Neural cell (in vitro differentiated cells): ENCODE measurements around the gene SLC26A2. TPM values are rescaled to one million over a fixed set of nuclear protein-coding genes. Genes with fewer than 3 reads are reported as not detected.

Experiments
- H2AFZ ChIP-seq: fragments of 200-600, 300-800 bp; sonication (generic), shearing (Covaris generic); 2 replicates; pipeline ENCODE4 v1.6.0; 2014; ENCODE audit warnings: low read depth, mild to moderate bottlenecking, antibody characterized with exemption, low read length, moderate library complexity
- H3F3A ChIP-seq: fragments of 200-600 bp; shearing (Covaris generic); 2 replicates; pipeline ENCODE4 v1.6.1; 2016; ENCODE audit warnings: mild to moderate bottlenecking, moderate library complexity, mixed read lengths, antibody characterized with exemption, low read length; ENCODE audit not compliant: insufficient read depth, poor library complexity, severe bottlenecking
- H3K27ac ChIP-seq: fragments of 200-600, 300-800 bp; sonication (generic), shearing (Covaris generic); 2 replicates; pipeline ENCODE4 v1.5.1; 2014; ENCODE audit warnings: mild to moderate bottlenecking, low read length, moderate library complexity
- H3K27me3 ChIP-seq: fragments of 300-800, 200-600 bp; sonication (generic), shearing (Covaris generic); 2 replicates; pipeline ENCODE4 v1.6.0; 2014; ENCODE audit warnings: mild to moderate bottlenecking, low read depth, low read length, moderate library complexity; ENCODE audit not compliant: insufficient read depth
- H3K36me3 ChIP-seq: fragments of 300-800, 200-600 bp; sonication (generic), shearing (Covaris generic); 2 replicates; pipeline ENCODE4 v1.5.1; 2014; ENCODE audit warnings: mild to moderate bottlenecking, antibody characterized with exemption, low read length, moderate library complexity; ENCODE audit not compliant: insufficient read depth
- H3K4me2 ChIP-seq: fragments of 300-800, 200-600 bp; sonication (generic), shearing (Covaris generic); 2 replicates; pipeline ENCODE4 v1.6.0; 2014; ENCODE audit warnings: mild to moderate bottlenecking, low read length
- H3K4me3 ChIP-seq: fragments of 300-800, 200-600 bp; sonication (generic), shearing (Covaris generic); 2 replicates; pipeline ENCODE4 v1.5.1; 2014; ENCODE audit warnings: mild to moderate bottlenecking, low read length, moderate library complexity
- H3K79me2 ChIP-seq: fragments of 200-600 bp; shearing (Covaris generic); replicated peaks from 2 replicates; pipeline ENCODE4 v1.6.0; 2014; ENCODE audit warnings: mild to moderate bottlenecking, low read length, moderate library complexity; ENCODE audit not compliant: insufficient read depth
- H3K9ac ChIP-seq: fragments of 300-800, 200-600 bp; sonication (generic), shearing (Covaris generic); 2 replicates; pipeline ENCODE4 v1.6.1; 2016; ENCODE audit warnings: mild to moderate bottlenecking, low read length, mixed read lengths
- H3K9me2 ChIP-seq: fragments of 200-600 bp; shearing (Covaris generic); 2 replicates; pipeline ENCODE4 v1.6.1; 2016; ENCODE audit warnings: mild to moderate bottlenecking, low read length, mixed read lengths; ENCODE audit not compliant: insufficient read depth
- H3K9me3 ChIP-seq: fragments of 200-600, 300-800 bp; sonication (generic), shearing (Covaris generic); 2 replicates; pipeline ENCODE4 v1.6.1; 2016; ENCODE audit warnings: mild to moderate bottlenecking, mixed run types, low read length, moderate library complexity, mixed read lengths
- H4K20me1 ChIP-seq: fragments of 200-600 bp; shearing (Covaris generic); 2 replicates; pipeline ENCODE4 v1.6.1; 2016; ENCODE audit warnings: mild to moderate bottlenecking, mixed run types; ENCODE audit not compliant: insufficient read depth
- EP300 ChIP-seq: fragments of 450-650 bp; conservative IDR thresholded peaks from 2 replicates; pipeline ENCODE4 v1.6.1; 2014; ENCODE audit warnings: antibody characterized with exemption, mild to moderate bottlenecking, moderate library complexity; ENCODE audit not compliant: poor library complexity, severe bottlenecking
- EZH2 ChIP-seq: fragments of 200-600, 300-800 bp; shearing (Covaris generic), sonication (generic); IDR thresholded peaks from 2 replicates; pipeline ENCODE4 v1.6.1; 2014; ENCODE audit warnings: antibody characterized with exemption, low read length, borderline replicate concordance, mild to moderate bottlenecking; ENCODE audit not compliant: insufficient read depth, poor library complexity, severe bottlenecking
- MXI1 ChIP-seq: fragments of 450-650 bp; conservative IDR thresholded peaks from 2 replicates; pipeline ENCODE4 v1.6.1; 2014; ENCODE audit warnings: antibody characterized with exemption, mild to moderate bottlenecking; ENCODE audit not compliant: poor library complexity, severe bottlenecking
- POLR2AphosphoS5 ChIP-seq: IDR thresholded peaks from 2 replicates; pipeline ENCODE4 v1.6.1; 2012
- RAD21 ChIP-seq: fragments of 450-650 bp; conservative IDR thresholded peaks from 2 replicates; pipeline ENCODE4 v1.6.1; 2014; ENCODE audit warnings: antibody characterized with exemption, mild to moderate bottlenecking, moderate library complexity
- SMC3 ChIP-seq: fragments of 450-650 bp; conservative IDR thresholded peaks from 2 replicates; pipeline ENCODE4 v1.6.1; 2014; ENCODE audit warnings: antibody characterized with exemption, mild to moderate bottlenecking, moderate library complexity; ENCODE audit not compliant: poor library complexity
- TAF1 ChIP-seq: IDR thresholded peaks from 2 replicates; pipeline ENCODE4 v1.6.1; 2012; ENCODE audit warnings: low read depth
- polyA plus RNA-seq: library from polyadenylated mRNA; depleted of rRNA; stranded (reverse); fragments of >200 nt; gene quantifications from 2 replicates; pipeline ENCODE4 v1.2.3, GENCODE V29; 2014
- TF ChIP-seq, protein P1 (sequence below): fragments of 450-650 bp; IDR thresholded peaks from 2 replicates; pipeline ENCODE4 v1.5.1; 2014; ENCODE audit warnings: antibody characterized with exemption, mild to moderate bottlenecking, moderate library complexity; ENCODE audit not compliant: poor library complexity, severe bottlenecking

Gene SLC26A2
- polyA plus RNA-seq, 1 donor from 2014 or later: 5.4 TPM

DNA sequence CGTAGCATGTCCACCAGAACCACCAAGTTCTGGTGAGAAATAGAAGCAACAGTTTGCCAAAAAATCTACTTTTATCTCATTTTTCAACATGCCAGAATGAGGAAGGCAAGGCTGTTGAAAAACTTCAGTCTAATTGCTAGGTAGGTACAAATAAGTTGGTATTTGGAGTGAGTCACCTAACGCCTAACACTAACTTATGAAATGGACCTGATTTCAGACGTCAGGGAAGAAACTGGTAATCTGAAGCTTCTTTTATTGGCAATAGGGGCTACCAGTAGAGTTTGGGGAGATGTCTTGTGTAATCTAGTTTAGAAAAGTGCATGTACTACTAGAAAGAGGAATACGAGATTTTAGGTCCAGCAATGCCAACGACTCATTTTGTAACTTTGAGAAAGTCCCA is 11.6 kb upstream of the SLC26A2 start:
- H2AFZ ChIP-seq: no peak overlapping the region
- H3K27me3 ChIP-seq: no peaks in the 10 kb centered on the region
- TF ChIP-seq POLR2AphosphoS5 (no peak), RAD21 (no peak), EZH2 (no peak)
- TF ChIP-seq, protein P1, sequence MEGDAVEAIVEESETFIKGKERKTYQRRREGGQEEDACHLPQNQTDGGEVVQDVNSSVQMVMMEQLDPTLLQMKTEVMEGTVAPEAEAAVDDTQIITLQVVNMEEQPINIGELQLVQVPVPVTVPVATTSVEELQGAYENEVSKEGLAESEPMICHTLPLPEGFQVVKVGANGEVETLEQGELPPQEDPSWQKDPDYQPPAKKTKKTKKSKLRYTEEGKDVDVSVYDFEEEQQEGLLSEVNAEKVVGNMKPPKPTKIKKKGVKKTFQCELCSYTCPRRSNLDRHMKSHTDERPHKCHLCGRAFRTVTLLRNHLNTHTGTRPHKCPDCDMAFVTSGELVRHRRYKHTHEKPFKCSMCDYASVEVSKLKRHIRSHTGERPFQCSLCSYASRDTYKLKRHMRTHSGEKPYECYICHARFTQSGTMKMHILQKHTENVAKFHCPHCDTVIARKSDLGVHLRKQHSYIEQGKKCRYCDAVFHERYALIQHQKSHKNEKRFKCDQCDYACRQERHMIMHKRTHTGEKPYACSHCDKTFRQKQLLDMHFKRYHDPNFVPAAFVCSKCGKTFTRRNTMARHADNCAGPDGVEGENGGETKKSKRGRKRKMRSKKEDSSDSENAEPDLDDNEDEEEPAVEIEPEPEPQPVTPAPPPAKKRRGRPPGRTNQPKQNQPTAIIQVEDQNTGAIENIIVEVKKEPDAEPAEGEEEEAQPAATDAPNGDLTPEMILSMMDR: no peak
- no peak overlapping the region for H3K4me3 ChIP-seq
- H3K9ac ChIP-seq: no peak overlapping the region
- no peaks in the 10 kb centered on the region for H3F3A ChIP-seq
- no peaks in the 10 kb centered on the region for H3K9me2 ChIP-seq
- no peaks in the 10 kb centered on the region for H3K36me3 ChIP-seq
- H3K27ac ChIP-seq: no peak overlapping the region
- no peaks in the 10 kb centered on the region for H4K20me1 ChIP-seq
- no peaks in the 10 kb centered on the region for H3K9me3 ChIP-seq
- no peaks in the 10 kb centered on the region for H3K79me2 ChIP-seq
- no peak overlapping the region for H3K4me2 ChIP-seq

DNA sequence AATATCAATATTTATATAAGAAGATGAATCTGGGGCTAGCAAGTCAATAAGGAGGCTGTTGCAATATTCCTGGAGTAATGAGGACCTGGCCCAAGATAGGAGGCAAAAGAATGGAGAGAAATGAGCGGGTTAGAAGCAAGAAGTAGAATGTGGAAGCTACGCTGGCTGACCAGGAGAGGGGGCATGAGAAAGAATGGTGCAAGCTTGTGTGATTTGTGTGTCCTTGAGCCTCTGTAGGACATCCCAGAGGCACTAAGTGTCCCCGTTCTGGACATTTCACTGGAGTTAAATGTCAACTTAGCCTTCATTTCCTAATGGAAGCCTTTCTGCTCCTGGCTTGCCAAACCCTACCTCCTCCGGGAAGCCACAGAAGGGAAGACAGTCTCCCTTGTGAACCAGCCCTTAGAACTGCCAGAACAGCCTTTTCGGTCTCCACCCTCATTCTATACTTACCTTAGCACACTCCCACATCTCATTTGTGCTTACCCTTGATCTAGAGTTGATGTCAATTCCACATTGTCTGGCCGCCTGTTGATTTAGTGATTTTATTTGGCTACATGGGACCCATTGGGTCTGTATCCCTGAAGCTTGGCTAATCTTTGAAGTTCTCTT is 9.3 kb upstream of the SLC26A2 start:
- TF ChIP-seq RAD21 (no peak), EP300 (no peak), TAF1 (no peak), POLR2AphosphoS5 (no peak), MXI1 (no peak)
- TF ChIP-seq, protein P1: no peak

DNA sequence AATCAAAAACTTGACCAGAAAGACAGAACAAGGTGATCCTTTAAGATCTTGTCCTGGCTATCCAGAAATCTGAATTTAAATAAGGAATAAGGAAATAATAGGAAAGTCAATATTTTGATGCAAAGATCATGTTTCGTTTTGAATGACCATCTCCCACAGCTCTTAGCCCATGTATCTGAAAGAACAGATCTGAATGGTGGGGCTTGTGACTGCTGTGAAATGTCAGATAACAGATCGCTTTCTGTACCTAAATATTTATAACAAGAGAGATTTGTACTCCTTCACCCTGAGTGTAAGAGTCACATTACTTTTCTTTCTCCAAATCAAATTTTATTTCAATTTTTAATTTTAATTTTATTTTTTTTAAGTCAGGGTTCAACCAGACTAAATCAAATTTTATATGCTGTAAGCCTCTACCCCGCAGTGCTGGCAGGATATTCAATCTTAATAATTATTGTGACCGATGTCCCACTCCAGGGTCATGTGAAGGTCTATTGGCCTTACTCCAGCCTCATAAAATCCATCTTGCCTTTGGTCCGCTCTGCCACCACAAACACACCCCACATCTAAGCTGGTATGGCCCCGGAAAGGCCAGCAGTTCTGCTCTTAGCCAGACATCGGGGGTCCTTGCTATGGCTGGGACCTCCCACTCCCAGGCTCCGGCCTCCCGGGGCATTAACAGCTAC is 7.0 kb upstream of the SLC26A2 start:
- Histone ChIP-seq H3K79me2 (no peaks in the 10 kb centered on the region), H3K27me3 (no peaks in the 10 kb centered on the region), H3K9ac (no peak overlapping the region), H3K4me2 (no peak overlapping the region), H3F3A (no peaks in the 10 kb centered on the region), H3K9me3 (no peaks in the 10 kb centered on the region), H3K4me3 (no peak overlapping the region), H3K9me2 (no peaks in the 10 kb centered on the region), H2AFZ (no peak overlapping the region), H3K36me3 (no peaks in the 10 kb centered on the region), H3K27ac (no peak overlapping the region), H4K20me1 (no peaks in the 10 kb centered on the region)
- TF ChIP-seq, protein P1: no peak
- TF ChIP-seq RAD21 (no peak), SMC3 (no peak), MXI1 (no peak), EP300 (no peak)

More for the DNA sequence above, 9.3 kb upstream of the SLC26A2 start:
- no peaks in the 10 kb centered on the region for H3K36me3 ChIP-seq
- no peaks in the 10 kb centered on the region for H3F3A ChIP-seq
- no peaks in the 10 kb centered on the region for H3K9me2 ChIP-seq
- no peak overlapping the region for H3K27ac ChIP-seq
- H3K79me2 ChIP-seq: no peaks in the 10 kb centered on the region
- H3K4me3 ChIP-seq: no peak overlapping the region
- H2AFZ ChIP-seq: no peak overlapping the region
- H3K4me2 ChIP-seq: no peak overlapping the region
- H4K20me1 ChIP-seq: no peaks in the 10 kb centered on the region
- no peaks in the 10 kb centered on the region for H3K9me3 ChIP-seq
- H3K9ac ChIP-seq: no peak overlapping the region
- no peaks in the 10 kb centered on the region for H3K27me3 ChIP-seq
